SK-N-SH (cell line): ENCODE data around the gene TMIE. TPM values are rescaled to one million over a fixed set of nuclear protein-coding genes. Genes with fewer than 3 reads are reported as not detected.

ENCODE experiments used
- CTCF ChIA-PET: fragments of 300-600, 350-600 bp; formaldehyde crosslinking; extraction: SDS; loops from one replicate; lab custom pipeline; 2021; lab: Yijun Ruan, JAX
- POLR2A ChIA-PET: fragments of 350-600 bp; sonication (Branson Sonifier 250); formaldehyde crosslinking; extraction: SDS; loops from one replicate; lab custom pipeline; 2020; ENCODE audit warnings: antibody characterized with exemption, inconsistent platforms; lab: Yijun Ruan, JAX
- DNase-seq: peaks from one replicate; pipeline ENCODE4 v3.0.0; 2012
- H2AFZ ChIP-seq: fragments of 200-600 bp; sonication (generic); 2 replicates; pipeline ENCODE4 v1.8.1; 2016; ENCODE audit warnings: antibody characterized with exemption, mild to moderate bottlenecking, low read depth
- H3F3A ChIP-seq: fragments of 200-600 bp; sonication (generic); replicated peaks from 2 replicates; pipeline ENCODE3; 2016; ENCODE audit warnings: antibody characterized with exemption, mild to moderate bottlenecking; ENCODE audit not compliant: insufficient read depth
- H3K27ac ChIP-seq, 2 experiments: fragments of 200-500 bp in 1 of 2; fragments of 200-600 bp in 1 of 2; sonication (Bioruptor generic) in 1 of 2; sonication (generic), shearing (Covaris generic) in 1 of 2; 2 replicates each; pipeline versions ENCODE4 v1.5.1 to v1.6.1; 2014 to 2016; ENCODE audit warnings: low read depth in 2 of 2, inconsistent platforms in 1 of 2, low read length in 1 of 2, mild to moderate bottlenecking in 1 of 2, mixed read lengths in 1 of 2
- H3K27me3 ChIP-seq: fragments of 200-600 bp; sonication (generic), shearing (Covaris generic); 2 replicates; pipeline ENCODE4 v1.6.1; 2016; ENCODE audit warnings: mixed run types; ENCODE audit not compliant: insufficient read depth
- H3K36me3 ChIP-seq, 2 experiments: fragments of 200-500 bp in 1 of 2; fragments of 200-600 bp in 1 of 2; sonication (Bioruptor generic) in 1 of 2; sonication (generic) in 1 of 2; replicated peaks in 1 of 2; 2 replicates each; pipeline versions ENCODE3 to v1.5.1; 2014 to 2016; ENCODE audit warnings: low read length in 1 of 2, mild to moderate bottlenecking in 1 of 2; ENCODE audit not compliant: insufficient read depth in 2 of 2, control insufficient read depth in 1 of 2
- H3K4me1 ChIP-seq, 2 experiments: fragments of 200-500 bp in 1 of 2; fragments of 200-600 bp in 1 of 2; sonication (Bioruptor generic) in 1 of 2; sonication (generic), shearing (Covaris generic) in 1 of 2; 2 replicates each; pipeline versions ENCODE4 v1.5.1 to v1.6.1; 2014 to 2016; ENCODE audit warnings: low read depth in 1 of 2, low read length in 1 of 2, mixed run types in 1 of 2; ENCODE audit not compliant: insufficient read depth in 2 of 2, control insufficient read depth in 1 of 2
- H3K4me2 ChIP-seq: fragments of 200-600 bp; sonication (generic), shearing (Covaris generic); 2 replicates; pipeline ENCODE4 v1.6.1; 2017; ENCODE audit warnings: mixed run types
- H3K4me3 ChIP-seq, 2 experiments: fragments of 200-500 bp in 1 of 2; fragments of 200-600 bp in 1 of 2; sonication (Bioruptor generic) in 1 of 2; sonication (generic), shearing (Covaris generic) in 1 of 2; 2 replicates each; pipeline versions ENCODE4 v1.5.1 to v1.8.1; 2014 to 2016; ENCODE audit warnings: low read depth in 2 of 2, inconsistent platforms in 1 of 2, low read length in 1 of 2, mild to moderate bottlenecking in 1 of 2, mixed read lengths in 1 of 2, moderate library complexity in 1 of 2
- H3K79me2 ChIP-seq: fragments of 200-600 bp; sonication (generic); 2 replicates; pipeline ENCODE4 v1.8.1; 2017; ENCODE audit warnings: mild to moderate bottlenecking; ENCODE audit not compliant: insufficient read depth
- H3K9ac ChIP-seq: fragments of 200-600 bp; sonication (generic); 2 replicates; pipeline ENCODE4 v1.6.1; 2017; ENCODE audit warnings: mixed run types
- H3K9me2 ChIP-seq: fragments of 200-600 bp; sonication (generic); 2 replicates; pipeline ENCODE4 v1.6.1; 2017; ENCODE audit warnings: mixed run types
- H3K9me3 ChIP-seq: fragments of 200-600 bp; sonication (generic); 2 replicates; pipeline ENCODE4 v1.6.1; 2017; ENCODE audit warnings: mixed run types, mild to moderate bottlenecking, moderate library complexity
- H4K20me1 ChIP-seq: fragments of 200-600 bp; sonication (generic); 2 replicates; pipeline ENCODE4 v1.6.1; 2017; ENCODE audit warnings: mild to moderate bottlenecking, mixed run types; ENCODE audit not compliant: insufficient read depth
- EP300 ChIP-seq, 2 experiments: IDR thresholded peaks; 2 replicates each; pipeline versions ENCODE4 v1.4.0 to v1.6.1; 2012; ENCODE audit warnings: borderline replicate concordance in 1 of 2, low read depth in 1 of 2, low read length in 1 of 2
- FOSL2 ChIP-seq: IDR thresholded peaks from 2 replicates; pipeline ENCODE4 v1.4.0; 2012; ENCODE audit warnings: low read depth, mild to moderate bottlenecking, moderate library complexity, borderline replicate concordance
- FOXJ3 ChIP-seq: sonication (generic); formaldehyde crosslinking; IDR thresholded peaks from 2 replicates; pipeline ENCODE4 v1.5.1; 2020; ENCODE audit warnings: mild to moderate bottlenecking, missing genetic modification reagents
- MEF2A ChIP-seq: IDR thresholded peaks from 2 replicates; pipeline ENCODE4 v1.4.0; 2012; ENCODE audit warnings: low read depth, borderline replicate concordance
- MXI1 ChIP-seq: IDR thresholded peaks from 2 replicates; pipeline ENCODE4 v1.6.1; 2012; ENCODE audit warnings: mild to moderate bottlenecking, low read depth, low read length, improper control_type of control experiment
- NFIC ChIP-seq: IDR thresholded peaks from 2 replicates; pipeline ENCODE4 v1.4.0; 2012; ENCODE audit warnings: borderline replicate concordance
- RXRA ChIP-seq: IDR thresholded peaks from 2 replicates; pipeline ENCODE4 v1.4.0; 2012; ENCODE audit warnings: low read depth, mild to moderate bottlenecking, borderline replicate concordance
- SIN3A ChIP-seq: IDR thresholded peaks from 2 replicates; pipeline ENCODE4 v1.6.1; 2012; ENCODE audit warnings: low read depth, mild to moderate bottlenecking, low read length, moderate library complexity, borderline replicate concordance
- TCF12 ChIP-seq: IDR thresholded peaks from 2 replicates; pipeline ENCODE4 v1.4.0; 2012
- WGBS: methylation state at CpG from one replicate; pipeline ENCODE4 v1.1.6; 2017; ENCODE audit warnings: low lambda C conversion rate; 5-methylcytosine and 5-hydroxymethylcytosine counted together
- polyA plus RNA-seq, 3 experiments: library from polyadenylated mRNA; depleted of rRNA; stranded (reverse); fragments of >200 nt; gene quantifications; 2 replicates each; pipeline ENCODE4 v1.2.3, GENCODE V29; 2012
- TF ChIP-seq, protein P1 (sequence below): fragments of 200-600 bp; sonication (generic); IDR thresholded peaks from 2 replicates; pipeline ENCODE4 v1.6.1; 2017; ENCODE audit warnings: antibody characterized with exemption, mild to moderate bottlenecking, moderate library complexity
- TF ChIP-seq, protein P2 (sequence below): fragments of 150-350 bp; IDR thresholded peaks from 2 replicates; pipeline ENCODE4 v1.6.1; 2016; ENCODE audit warnings: mild to moderate bottlenecking, low read depth, low read length

TMIE gene
- polyA plus RNA-seq, 1 of the 3 experiments (the other 2 are of a cell fraction), result 0.03 TPM

DNA sequence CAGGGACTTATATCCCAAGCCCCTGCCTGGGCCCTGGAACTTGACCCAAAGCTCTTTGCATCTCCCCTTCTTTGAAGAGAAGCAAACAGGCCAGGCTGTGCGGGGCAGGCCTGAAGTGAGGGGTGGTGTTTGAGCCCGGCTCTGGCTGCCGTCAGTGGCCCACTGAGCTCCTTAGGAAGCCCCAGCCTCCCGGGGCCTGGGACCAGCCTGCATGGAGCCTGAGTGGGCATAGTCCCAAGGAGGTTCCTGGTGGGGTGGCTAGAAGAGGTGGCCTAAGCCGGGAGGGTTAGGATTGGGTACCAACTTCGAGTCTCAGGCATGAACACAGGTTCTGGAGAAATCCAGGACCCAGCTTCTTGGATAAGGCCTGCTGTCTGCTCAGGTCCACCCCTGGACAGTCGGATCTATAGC is 6.4 kb downstream of the TMIE start:
- DNase-seq, result no peak
- Histone ChIP-seq H3K4me1 (peaks cover 0 to 14% of the 10 kb centered on the region in 2 experiments; a peak in 1 of 4 replicates), H3F3A (no peaks in the 10 kb centered on the region), H3K27me3 (peaks cover under 1% of the 10 kb centered on the region; the same call in 1 of the 2 replicates), H3K9me2 (no peaks in the 10 kb centered on the region), H3K36me3 (no peaks in the 10 kb centered on the region), H3K79me2 (no peaks in the 10 kb centered on the region), H3K9ac (no peak overlapping the region), H4K20me1 (no peaks in the 10 kb centered on the region), H2AFZ (no peak overlapping the region), H3K4me2 (no peak overlapping the region), H3K27ac (no peak overlapping the region), H3K4me3 (no peak overlapping the region), H3K9me3 (no peaks in the 10 kb centered on the region)
- no peak for TF ChIP-seq FOXJ3 (CRISPR knock-in tag)
- ChIA-PET CTCF (interaction anchor here (0.7 to 5.6 kb wide), 8 partner anchors 138 to 292 kb away, joined by 3 to 48 read pairs (median 16); partner anchors contain the start of gene MYL3), POLR2A (no interaction called here)
- WGBS, result 68% methylated on average over 6 of the region's 7 CpGs

DNA sequence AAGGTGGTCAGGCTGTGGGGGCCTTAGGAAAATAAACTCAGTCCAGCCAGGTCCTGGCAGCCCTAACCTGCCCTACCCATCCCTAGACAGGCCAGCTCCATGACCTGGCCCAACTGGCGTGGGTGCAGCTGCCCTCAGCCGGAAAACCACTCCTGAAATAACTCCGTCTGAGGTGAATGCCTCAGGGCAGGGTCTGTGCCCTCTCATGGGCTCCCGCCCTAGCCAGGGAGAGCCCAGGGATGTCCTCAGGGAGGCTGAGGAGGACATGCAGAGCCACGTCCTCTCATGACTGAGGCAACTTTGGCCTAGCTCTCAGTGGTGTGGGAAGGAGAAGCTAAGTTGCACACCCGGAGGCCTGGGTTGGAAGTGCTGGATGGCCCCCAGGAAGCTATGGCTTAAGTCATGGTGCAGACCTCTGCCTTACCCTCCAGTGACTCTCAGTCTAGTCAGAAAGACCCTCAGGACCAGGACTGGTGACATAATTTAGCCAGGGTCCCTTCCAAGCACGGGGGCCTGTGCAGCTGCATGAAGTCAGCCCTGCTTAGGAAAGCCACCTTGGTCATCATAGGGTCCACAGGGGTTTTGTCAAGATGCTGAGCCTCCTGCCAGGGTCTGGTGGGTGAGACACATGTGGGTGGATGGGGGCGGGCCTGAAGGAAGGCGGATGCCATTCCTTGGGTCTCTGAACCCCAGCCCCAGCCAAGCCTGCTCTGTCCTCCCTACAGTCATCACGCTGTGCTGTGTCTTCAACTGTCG is 7.4 kb downstream of the TMIE start:
- no peaks in the 10 kb centered on the region for H3K9me2 ChIP-seq
- no peak for DNase-seq
- H3F3A ChIP-seq, result no peaks in the 10 kb centered on the region
- no peaks in the 10 kb centered on the region for H4K20me1 ChIP-seq
- H3K4me3 ChIP-seq, result no peak overlapping the region
- H3K4me1 ChIP-seq, result peaks cover 0 to 6% of the 10 kb centered on the region in 2 experiments; a peak in 1 of 4 replicates
- H2AFZ ChIP-seq, result no peak overlapping the region
- POLR2A ChIA-PET, result no interaction called here
- no peak overlapping the region for H3K27ac ChIP-seq
- TF ChIP-seq SIN3A, result no peak
- TF ChIP-seq TCF12, result no peak
- 58% methylated on average over 4 of the region's 11 CpGs for WGBS
- no peaks in the 10 kb centered on the region for H3K79me2 ChIP-seq
- CTCF ChIA-PET, result interaction anchor here (0.7 to 5.6 kb wide), 11 partner anchors 92 to 291 kb away, joined by 3 to 48 read pairs (median 11); partner anchors contain the start of gene MYL3
- no peaks in the 10 kb centered on the region for H3K27me3 ChIP-seq
- no peak overlapping the region for H3K9ac ChIP-seq
- no peak overlapping the region for H3K4me2 ChIP-seq
- H3K36me3 ChIP-seq, result no peaks in the 10 kb centered on the region
- no peaks in the 10 kb centered on the region for H3K9me3 ChIP-seq

DNA sequence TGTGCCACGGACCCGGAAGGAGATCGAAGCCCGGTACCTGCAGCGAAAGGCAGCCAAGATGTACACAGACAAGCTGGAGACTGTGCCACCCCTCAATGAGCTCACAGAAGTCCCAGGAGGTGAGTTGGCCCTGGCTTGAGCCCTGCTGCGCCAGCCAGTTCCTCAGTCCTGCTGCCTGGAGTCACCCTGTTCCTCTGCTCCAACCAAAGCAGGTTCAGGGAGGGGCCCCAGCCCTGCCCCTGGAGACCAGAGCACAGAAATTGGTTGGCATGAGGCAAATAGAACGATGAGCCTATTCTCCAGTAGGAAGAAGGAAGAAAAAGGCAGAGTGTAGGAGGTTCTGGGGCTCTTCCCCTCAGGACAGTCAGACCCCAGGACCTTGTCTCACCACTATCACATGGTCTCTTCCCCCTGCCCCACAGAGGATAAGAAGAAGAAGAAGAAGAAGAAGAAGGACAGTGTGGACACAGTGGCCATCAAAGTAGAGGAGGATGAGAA is 8.0 kb downstream of the TMIE start:
- WGBS, result 73% methylated on average over 6 of the region's 7 CpGs
- Histone ChIP-seq H3K79me2 (no peaks in the 10 kb centered on the region), H3K9me3 (no peaks in the 10 kb centered on the region), H2AFZ (no peak overlapping the region), H3K9ac (no peak overlapping the region), H3F3A (no peaks in the 10 kb centered on the region), H4K20me1 (no peaks in the 10 kb centered on the region), H3K27ac (no peak overlapping the region), H3K9me2 (no peaks in the 10 kb centered on the region), H3K4me2 (no peak overlapping the region), H3K4me3 (no peak overlapping the region), H3K36me3 (no peaks in the 10 kb centered on the region), H3K27me3 (no peaks in the 10 kb centered on the region), H3K4me1 (peaks cover 0 to 6% of the 10 kb centered on the region in 2 experiments; a peak in 1 of 4 replicates)
- ChIA-PET CTCF (interaction anchor here (1.1 to 5.6 kb wide), 6 partner anchors 91 to 221 kb away, joined by 3 to 26 read pairs (median 8); partner anchors contain the start of gene MYL3), POLR2A (no interaction called here)
- TF ChIP-seq SIN3A (no peak), MXI1 (no peak), FOSL2 (no peak), EP300 (IDR thresholded peaks at IDR 0.05; ENCODE audit: borderline replicate concordance in 1 of 2, low read depth in 1 of 2, low read length in 1 of 2) (no peak), NFIC (no peak), RXRA (no peak), MEF2A (no peak)
- TF ChIP-seq, protein P1, sequence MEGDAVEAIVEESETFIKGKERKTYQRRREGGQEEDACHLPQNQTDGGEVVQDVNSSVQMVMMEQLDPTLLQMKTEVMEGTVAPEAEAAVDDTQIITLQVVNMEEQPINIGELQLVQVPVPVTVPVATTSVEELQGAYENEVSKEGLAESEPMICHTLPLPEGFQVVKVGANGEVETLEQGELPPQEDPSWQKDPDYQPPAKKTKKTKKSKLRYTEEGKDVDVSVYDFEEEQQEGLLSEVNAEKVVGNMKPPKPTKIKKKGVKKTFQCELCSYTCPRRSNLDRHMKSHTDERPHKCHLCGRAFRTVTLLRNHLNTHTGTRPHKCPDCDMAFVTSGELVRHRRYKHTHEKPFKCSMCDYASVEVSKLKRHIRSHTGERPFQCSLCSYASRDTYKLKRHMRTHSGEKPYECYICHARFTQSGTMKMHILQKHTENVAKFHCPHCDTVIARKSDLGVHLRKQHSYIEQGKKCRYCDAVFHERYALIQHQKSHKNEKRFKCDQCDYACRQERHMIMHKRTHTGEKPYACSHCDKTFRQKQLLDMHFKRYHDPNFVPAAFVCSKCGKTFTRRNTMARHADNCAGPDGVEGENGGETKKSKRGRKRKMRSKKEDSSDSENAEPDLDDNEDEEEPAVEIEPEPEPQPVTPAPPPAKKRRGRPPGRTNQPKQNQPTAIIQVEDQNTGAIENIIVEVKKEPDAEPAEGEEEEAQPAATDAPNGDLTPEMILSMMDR, result no peak
- TF ChIP-seq, protein P2, sequence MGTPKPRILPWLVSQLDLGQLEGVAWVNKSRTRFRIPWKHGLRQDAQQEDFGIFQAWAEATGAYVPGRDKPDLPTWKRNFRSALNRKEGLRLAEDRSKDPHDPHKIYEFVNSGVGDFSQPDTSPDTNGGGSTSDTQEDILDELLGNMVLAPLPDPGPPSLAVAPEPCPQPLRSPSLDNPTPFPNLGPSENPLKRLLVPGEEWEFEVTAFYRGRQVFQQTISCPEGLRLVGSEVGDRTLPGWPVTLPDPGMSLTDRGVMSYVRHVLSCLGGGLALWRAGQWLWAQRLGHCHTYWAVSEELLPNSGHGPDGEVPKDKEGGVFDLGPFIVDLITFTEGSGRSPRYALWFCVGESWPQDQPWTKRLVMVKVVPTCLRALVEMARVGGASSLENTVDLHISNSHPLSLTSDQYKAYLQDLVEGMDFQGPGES, result no peak
- no peak for DNase-seq
